ENCODE data around the gene DARS2. TPM values are rescaled to one million over a fixed set of nuclear protein-coding genes. Genes with fewer than 3 reads are reported as not detected.
A peak's percentile ranks its signal among the peaks of the same experiment; 100 is the strongest.

DARS2 gene
- total and polyA plus RNA-seq, 10 of the 15 experiments (the other 5 are each of a cell fraction or from before 2014, with no cell fraction given) = 23.9 to 69.7 (median 37.3) TPM

DNA sequence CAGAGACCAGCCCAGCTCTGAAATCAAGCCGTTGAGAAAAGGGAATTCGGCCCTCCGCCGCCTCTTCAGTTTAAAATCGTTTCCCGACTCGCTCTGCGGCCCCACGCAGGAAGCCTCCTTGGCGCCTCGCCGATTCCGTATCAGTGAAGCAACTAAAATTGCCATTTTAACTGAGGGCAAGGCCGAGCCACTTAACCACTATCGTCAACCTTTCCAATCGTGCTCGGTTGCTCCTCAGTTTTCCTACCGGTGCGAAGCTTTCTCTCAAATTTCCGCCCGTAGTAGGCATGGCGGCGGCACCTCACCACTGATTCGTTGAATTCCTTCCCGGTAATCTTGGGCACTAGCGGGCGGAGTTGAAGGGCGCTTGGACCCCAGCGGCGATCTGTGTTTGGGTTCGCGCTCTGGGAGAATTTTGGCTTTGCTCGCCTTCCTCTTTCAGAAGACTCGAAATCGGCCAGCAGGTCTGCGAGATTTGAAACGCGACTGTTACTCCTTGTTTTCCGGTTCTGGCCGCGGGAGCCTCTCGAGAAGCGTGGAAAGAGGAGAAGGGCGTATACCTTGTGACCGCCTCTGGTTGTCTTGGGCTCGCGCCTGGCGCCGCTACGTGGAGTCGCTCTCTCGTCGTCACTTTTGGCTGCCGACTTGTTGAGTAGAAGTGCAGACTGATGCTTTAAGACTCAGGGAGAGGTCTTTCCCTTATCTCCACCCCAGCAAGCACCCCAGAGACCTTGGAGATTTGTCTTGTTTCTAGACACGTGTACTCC is at the start of gene DARS2, which contains the start of gene CENPL (continued):
- TF ChIP-seq POU2F2 (IDR thresholded peaks at IDR 0.05; ENCODE audit: borderline replicate concordance, low read depth, low read length) (peak; percentile 21; the same call in 1 of the 3 replicates), RUNX3 (IDR thresholded peaks at IDR 0.05; ENCODE audit: low read length) (peak; percentile 64), TARDBP (IDR thresholded peaks at IDR 0.05; ENCODE audit: borderline replicate concordance) (peak; percentile 65; the same call in 1 of the 2 replicates), SMC3 (IDR thresholded peaks at IDR 0.05; ENCODE audit: borderline replicate concordance, low read length) (no peak), IKZF2 (IDR thresholded peaks at IDR 0.05) (peak; percentile 70 to 74), TAF1 (IDR thresholded peaks at IDR 0.05; ENCODE audit: borderline replicate concordance, low read depth, low read length) (peak; percentile 29; the same call in 1 of the 2 replicates), SMAD1 (IDR thresholded peaks at IDR 0.05; ENCODE audit: low read depth, partially characterized antibody) (no peak), KLF5 (IDR thresholded peaks at IDR 0.05; ENCODE audit: partially characterized antibody) (no peak), CREM (IDR thresholded peaks at IDR 0.05; ENCODE audit: low read depth) (peak; percentile 96), NR2C2 (IDR thresholded peaks at IDR 0.05; ENCODE audit: borderline replicate concordance, control insufficient read depth, insufficient read length, low read depth) (no peak), MYB (IDR thresholded peaks at IDR 0.05; ENCODE audit: borderline replicate concordance, low read depth, low read length) (no peak), FOXK2 (IDR thresholded peaks at IDR 0.05) (no peak), CBX5 (IDR thresholded peaks at IDR 0.05; ENCODE audit: low read depth) (peak; percentile 25; the same call in 1 of the 2 replicates), STAT3 (IDR thresholded peaks at IDR 0.05; ENCODE audit: low read depth, low read length) (no peak), RAD21 (IDR thresholded peaks at IDR 0.05; ENCODE audit: insufficient read depth, low read depth, low read length) (no peak), SP1 (IDR thresholded peaks at IDR 0.05; ENCODE audit: low read depth, low read length) (no peak), PML (IDR thresholded peaks at IDR 0.05; ENCODE audit: low read length) (peak; percentile 89; the same call in 1 of the 2 replicates), YBX1 (IDR thresholded peaks at IDR 0.05) (no peak), MYC (IDR thresholded peaks at IDR 0.05; ENCODE audit: insufficient read depth, insufficient read length, insufficient replicate concordance, low read length, severe bottlenecking) (no peak), SIN3A (IDR thresholded peaks at IDR 0.05; ENCODE audit: low read depth, low read length) (peak; percentile 96), IRF4 (IDR thresholded peaks at IDR 0.05; ENCODE audit: low read depth, low read length) (0 out of 2 replicates have a peak, but pooled peaks have one; percentile 33), ESRRA (IDR thresholded peaks at IDR 0.05; ENCODE audit: low read length) (0 out of 2 replicates have a peak, but pooled peaks have one; percentile 14)
- TF ChIP-seq, protein P1, sequence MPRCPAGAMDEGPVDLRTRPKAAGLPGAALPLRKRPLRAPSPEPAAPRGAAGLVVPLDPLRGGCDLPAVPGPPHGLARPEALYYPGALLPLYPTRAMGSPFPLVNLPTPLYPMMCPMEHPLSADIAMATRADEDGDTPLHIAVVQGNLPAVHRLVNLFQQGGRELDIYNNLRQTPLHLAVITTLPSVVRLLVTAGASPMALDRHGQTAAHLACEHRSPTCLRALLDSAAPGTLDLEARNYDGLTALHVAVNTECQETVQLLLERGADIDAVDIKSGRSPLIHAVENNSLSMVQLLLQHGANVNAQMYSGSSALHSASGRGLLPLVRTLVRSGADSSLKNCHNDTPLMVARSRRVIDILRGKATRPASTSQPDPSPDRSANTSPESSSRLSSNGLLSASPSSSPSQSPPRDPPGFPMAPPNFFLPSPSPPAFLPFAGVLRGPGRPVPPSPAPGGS (IDR thresholded peaks at IDR 0.05; ENCODE audit: borderline replicate concordance, insufficient read depth, low read depth, low read length, poor library complexity, severe bottlenecking) = no peak
- TF ChIP-seq, protein P2, sequence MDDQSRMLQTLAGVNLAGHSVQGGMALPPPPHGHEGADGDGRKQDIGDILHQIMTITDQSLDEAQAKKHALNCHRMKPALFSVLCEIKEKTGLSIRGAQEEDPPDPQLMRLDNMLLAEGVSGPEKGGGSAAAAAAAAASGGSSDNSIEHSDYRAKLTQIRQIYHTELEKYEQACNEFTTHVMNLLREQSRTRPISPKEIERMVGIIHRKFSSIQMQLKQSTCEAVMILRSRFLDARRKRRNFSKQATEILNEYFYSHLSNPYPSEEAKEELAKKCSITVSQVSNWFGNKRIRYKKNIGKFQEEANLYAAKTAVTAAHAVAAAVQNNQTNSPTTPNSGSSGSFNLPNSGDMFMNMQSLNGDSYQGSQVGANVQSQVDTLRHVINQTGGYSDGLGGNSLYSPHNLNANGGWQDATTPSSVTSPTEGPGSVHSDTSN (IDR thresholded peaks at IDR 0.05; ENCODE audit: insufficient replicate concordance, low read depth, low read length) = no peak
- TF ChIP-seq, protein P3, sequence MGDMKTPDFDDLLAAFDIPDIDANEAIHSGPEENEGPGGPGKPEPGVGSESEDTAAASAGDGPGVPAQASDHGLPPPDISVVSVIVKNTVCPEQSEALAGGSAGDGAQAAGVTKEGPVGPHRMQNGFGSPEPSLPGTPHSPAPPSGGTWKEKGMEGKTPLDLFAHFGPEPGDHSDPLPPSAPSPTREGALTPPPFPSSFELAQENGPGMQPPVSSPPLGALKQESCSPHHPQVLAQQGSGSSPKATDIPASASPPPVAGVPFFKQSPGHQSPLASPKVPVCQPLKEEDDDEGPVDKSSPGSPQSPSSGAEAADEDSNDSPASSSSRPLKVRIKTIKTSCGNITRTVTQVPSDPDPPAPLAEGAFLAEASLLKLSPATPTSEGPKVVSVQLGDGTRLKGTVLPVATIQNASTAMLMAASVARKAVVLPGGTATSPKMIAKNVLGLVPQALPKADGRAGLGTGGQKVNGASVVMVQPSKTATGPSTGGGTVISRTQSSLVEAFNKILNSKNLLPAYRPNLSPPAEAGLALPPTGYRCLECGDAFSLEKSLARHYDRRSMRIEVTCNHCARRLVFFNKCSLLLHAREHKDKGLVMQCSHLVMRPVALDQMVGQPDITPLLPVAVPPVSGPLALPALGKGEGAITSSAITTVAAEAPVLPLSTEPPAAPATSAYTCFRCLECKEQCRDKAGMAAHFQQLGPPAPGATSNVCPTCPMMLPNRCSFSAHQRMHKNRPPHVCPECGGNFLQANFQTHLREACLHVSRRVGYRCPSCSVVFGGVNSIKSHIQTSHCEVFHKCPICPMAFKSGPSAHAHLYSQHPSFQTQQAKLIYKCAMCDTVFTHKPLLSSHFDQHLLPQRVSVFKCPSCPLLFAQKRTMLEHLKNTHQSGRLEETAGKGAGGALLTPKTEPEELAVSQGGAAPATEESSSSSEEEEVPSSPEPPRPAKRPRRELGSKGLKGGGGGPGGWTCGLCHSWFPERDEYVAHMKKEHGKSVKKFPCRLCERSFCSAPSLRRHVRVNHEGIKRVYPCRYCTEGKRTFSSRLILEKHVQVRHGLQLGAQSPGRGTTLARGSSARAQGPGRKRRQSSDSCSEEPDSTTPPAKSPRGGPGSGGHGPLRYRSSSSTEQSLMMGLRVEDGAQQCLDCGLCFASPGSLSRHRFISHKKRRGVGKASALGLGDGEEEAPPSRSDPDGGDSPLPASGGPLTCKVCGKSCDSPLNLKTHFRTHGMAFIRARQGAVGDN (IDR thresholded peaks at IDR 0.05) = no peak

Measured in GM12878 (cell line).